ENCODE results near the gene SLC1A5. TPM values are rescaled to one million over a fixed set of nuclear protein-coding genes. Genes with fewer than 3 reads are reported as not detected.

SLC1A5 gene
- total RNA-seq, 1 experiment from 2014 or later: 284 TPM

DNA sequence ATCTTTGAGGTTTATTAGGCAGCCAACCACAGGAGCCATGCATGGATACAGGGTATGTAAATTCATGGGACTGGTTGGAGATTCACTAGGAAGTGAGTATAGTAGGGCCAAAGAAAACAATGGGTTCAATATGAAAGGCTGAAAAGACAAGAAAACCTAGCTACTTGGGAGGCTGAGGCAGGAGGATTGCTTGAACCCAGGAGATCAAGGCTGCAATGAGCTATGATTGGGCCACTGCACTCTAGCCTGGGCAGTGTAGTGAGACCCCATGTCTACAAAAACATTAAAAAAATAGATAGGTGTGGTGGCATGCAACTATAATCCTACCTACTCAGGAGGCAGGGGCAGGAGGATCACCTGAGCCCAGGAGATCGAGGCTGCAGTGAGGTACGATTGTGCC lies 10.3 kb upstream of the SLC1A5 start:
- Histone ChIP-seq H3K9ac (ENCODE audit: low read length) (no peak overlapping the region), H3K79me2 (ENCODE audit: insufficient read depth, low read length) (no peaks in the 10 kb centered on the region), H3K27me3 (ENCODE audit: insufficient read depth, low read length) (no peaks in the 10 kb centered on the region), H3K4me2 (ENCODE audit: low read length) (no peak overlapping the region), H3K27ac (ENCODE audit: low read depth, low read length) (no peak overlapping the region), H3K9me2 (ENCODE audit: insufficient read depth) (no peaks in the 10 kb centered on the region), H2AFZ (ENCODE audit: low read depth, low read length, poor library complexity, severe bottlenecking) (no peak overlapping the region), H4K20me1 (ENCODE audit: insufficient read depth) (no peaks in the 10 kb centered on the region), H3K4me1 (ENCODE audit: control insufficient read depth in 1 of 2, insufficient read depth in 2 of 2, low read length in 2 of 2) (peaks cover 2 to 7% of the 10 kb centered on the region in 2 experiments; a peak in 3 of 4 replicates), H3K9me3 (ENCODE audit: control insufficient read depth in 1 of 2, insufficient read depth in 1 of 2, low read depth in 1 of 2, low read length in 2 of 2) (no peaks in the 10 kb centered on the region), H3K4me3 (replicated peaks in 1 of 2; ENCODE audit: low read depth in 1 of 2, low read length in 2 of 2) (no peak overlapping the region), H3K36me3 (ENCODE audit: control insufficient read depth in 1 of 2, insufficient read depth in 2 of 2, low read length in 2 of 2) (no peaks in the 10 kb centered on the region)
- CTCF ChIA-PET: no interaction called here
- BruUV-seq (replicated peaks): no TSS peak
- POLR2A ChIA-PET: interaction anchor here (0.6 to 1.0 kb wide), 2 partner anchors 10 to 26 kb away, joined by 3 to 4 read pairs; partner anchors contain the start of gene SLC1A5
- TF ChIP-seq RAD21 (IDR thresholded peaks at IDR 0.05; ENCODE audit: low read depth): no peak
- TF ChIP-seq POLR2AphosphoS5 (IDR thresholded peaks at IDR 0.05; ENCODE audit: low read depth, low read length): no peak
- TF ChIP-seq ELF1 (IDR thresholded peaks at IDR 0.05; ENCODE audit: borderline replicate concordance, low read depth): no peak
- no peak for TF ChIP-seq SP1 (IDR thresholded peaks at IDR 0.05; ENCODE audit: low read depth)
- no peak for TF ChIP-seq JUND (IDR thresholded peaks at IDR 0.05)
- TF ChIP-seq, protein P1, sequence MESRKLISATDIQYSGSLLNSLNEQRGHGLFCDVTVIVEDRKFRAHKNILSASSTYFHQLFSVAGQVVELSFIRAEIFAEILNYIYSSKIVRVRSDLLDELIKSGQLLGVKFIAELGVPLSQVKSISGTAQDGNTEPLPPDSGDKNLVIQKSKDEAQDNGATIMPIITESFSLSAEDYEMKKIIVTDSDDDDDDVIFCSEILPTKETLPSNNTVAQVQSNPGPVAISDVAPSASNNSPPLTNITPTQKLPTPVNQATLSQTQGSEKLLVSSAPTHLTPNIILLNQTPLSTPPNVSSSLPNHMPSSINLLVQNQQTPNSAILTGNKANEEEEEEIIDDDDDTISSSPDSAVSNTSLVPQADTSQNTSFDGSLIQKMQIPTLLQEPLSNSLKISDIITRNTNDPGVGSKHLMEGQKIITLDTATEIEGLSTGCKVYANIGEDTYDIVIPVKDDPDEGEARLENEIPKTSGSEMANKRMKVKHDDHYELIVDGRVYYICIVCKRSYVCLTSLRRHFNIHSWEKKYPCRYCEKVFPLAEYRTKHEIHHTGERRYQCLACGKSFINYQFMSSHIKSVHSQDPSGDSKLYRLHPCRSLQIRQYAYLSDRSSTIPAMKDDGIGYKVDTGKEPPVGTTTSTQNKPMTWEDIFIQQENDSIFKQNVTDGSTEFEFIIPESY (IDR thresholded peaks at IDR 0.05; ENCODE audit: extremely low read depth, insufficient replicate concordance, low read length): no peak
- no peak for TF ChIP-seq POLR2A (IDR thresholded peaks at IDR 0.05; ENCODE audit: borderline replicate concordance, extremely low read depth, insufficient read depth, insufficient read length)
- TF ChIP-seq ZFX (IDR thresholded peaks at IDR 0.05): no peak
- TF ChIP-seq YY1 (IDR thresholded peaks at IDR 0.05; ENCODE audit: extremely low read depth, insufficient replicate concordance, low read depth, low read length): no peak
- no peak for TF ChIP-seq FOSL1 (IDR thresholded peaks at IDR 0.05; ENCODE audit: low read depth)
- TF ChIP-seq, protein P2, sequence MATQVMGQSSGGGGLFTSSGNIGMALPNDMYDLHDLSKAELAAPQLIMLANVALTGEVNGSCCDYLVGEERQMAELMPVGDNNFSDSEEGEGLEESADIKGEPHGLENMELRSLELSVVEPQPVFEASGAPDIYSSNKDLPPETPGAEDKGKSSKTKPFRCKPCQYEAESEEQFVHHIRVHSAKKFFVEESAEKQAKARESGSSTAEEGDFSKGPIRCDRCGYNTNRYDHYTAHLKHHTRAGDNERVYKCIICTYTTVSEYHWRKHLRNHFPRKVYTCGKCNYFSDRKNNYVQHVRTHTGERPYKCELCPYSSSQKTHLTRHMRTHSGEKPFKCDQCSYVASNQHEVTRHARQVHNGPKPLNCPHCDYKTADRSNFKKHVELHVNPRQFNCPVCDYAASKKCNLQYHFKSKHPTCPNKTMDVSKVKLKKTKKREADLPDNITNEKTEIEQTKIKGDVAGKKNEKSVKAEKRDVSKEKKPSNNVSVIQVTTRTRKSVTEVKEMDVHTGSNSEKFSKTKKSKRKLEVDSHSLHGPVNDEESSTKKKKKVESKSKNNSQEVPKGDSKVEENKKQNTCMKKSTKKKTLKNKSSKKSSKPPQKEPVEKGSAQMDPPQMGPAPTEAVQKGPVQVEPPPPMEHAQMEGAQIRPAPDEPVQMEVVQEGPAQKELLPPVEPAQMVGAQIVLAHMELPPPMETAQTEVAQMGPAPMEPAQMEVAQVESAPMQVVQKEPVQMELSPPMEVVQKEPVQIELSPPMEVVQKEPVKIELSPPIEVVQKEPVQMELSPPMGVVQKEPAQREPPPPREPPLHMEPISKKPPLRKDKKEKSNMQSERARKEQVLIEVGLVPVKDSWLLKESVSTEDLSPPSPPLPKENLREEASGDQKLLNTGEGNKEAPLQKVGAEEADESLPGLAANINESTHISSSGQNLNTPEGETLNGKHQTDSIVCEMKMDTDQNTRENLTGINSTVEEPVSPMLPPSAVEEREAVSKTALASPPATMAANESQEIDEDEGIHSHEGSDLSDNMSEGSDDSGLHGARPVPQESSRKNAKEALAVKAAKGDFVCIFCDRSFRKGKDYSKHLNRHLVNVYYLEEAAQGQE (IDR thresholded peaks at IDR 0.05; ENCODE audit: low read depth): no peak
- TF ChIP-seq TCF7L2 (IDR thresholded peaks at IDR 0.05; ENCODE audit: borderline replicate concordance, extremely low read depth, insufficient read depth, insufficient read length): no peak
- TF ChIP-seq, protein P3, sequence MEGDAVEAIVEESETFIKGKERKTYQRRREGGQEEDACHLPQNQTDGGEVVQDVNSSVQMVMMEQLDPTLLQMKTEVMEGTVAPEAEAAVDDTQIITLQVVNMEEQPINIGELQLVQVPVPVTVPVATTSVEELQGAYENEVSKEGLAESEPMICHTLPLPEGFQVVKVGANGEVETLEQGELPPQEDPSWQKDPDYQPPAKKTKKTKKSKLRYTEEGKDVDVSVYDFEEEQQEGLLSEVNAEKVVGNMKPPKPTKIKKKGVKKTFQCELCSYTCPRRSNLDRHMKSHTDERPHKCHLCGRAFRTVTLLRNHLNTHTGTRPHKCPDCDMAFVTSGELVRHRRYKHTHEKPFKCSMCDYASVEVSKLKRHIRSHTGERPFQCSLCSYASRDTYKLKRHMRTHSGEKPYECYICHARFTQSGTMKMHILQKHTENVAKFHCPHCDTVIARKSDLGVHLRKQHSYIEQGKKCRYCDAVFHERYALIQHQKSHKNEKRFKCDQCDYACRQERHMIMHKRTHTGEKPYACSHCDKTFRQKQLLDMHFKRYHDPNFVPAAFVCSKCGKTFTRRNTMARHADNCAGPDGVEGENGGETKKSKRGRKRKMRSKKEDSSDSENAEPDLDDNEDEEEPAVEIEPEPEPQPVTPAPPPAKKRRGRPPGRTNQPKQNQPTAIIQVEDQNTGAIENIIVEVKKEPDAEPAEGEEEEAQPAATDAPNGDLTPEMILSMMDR (IDR thresholded peaks at IDR 0.05 in 2 of 3, conservative IDR thresholded peaks at IDR 0.05 in 1 of 3; ENCODE audit: borderline replicate concordance in 1 of 3, insufficient read depth in 1 of 3, low read depth in 2 of 3, low read length in 2 of 3): no peak
- intact Hi-C loops (cut with micrococcal nuclease): no loop called here
- ATAC-seq: no peak
- RAD21 ChIA-PET (ENCODE audit: low non-redundant PET in 1 of 2, low total read pairs in 2 of 2, uncharacterized antibody in 2 of 2, unreplicated experiment in 2 of 2): no interaction called here
- no peak for DNase-seq (ENCODE audit: low read depth, low spot score)

Data from HCT116 (cell line).